K562 (cell line): ENCODE results near the gene CLEC4F. TPM values are rescaled to one million over a fixed set of nuclear protein-coding genes. Genes with fewer than 3 reads are reported as not detected.

Experiments used
- ATAC-seq: fragments of 200-7000 bp; cut with Tn5 transposase; 3 replicates; pipeline ENCODE4 v1.9.1; 2020; ENCODE audit warnings: moderate library complexity
- BruUV-seq: library from RNA; stranded (reverse); fragments of 400-500 nt; replicated peaks from 2 replicates; lab custom pipeline; 2021; lab: Mats Ljungman, UMichigan
- CTCF ChIA-PET: fragments of 300-600 bp; formaldehyde crosslinking; extraction: SDS; loops from one replicate; lab custom pipeline; 2021; ENCODE audit warnings: low intra/inter-chr PET ratio; lab: Yijun Ruan, JAX
- POLR2A ChIA-PET: fragments of 300-600, 350-650 bp; sonication (Branson Sonifier 250); formaldehyde crosslinking; extraction: SDS; loops from one replicate; lab custom pipeline; 2021; ENCODE audit warnings: antibody characterized with exemption, inconsistent platforms; lab: Yijun Ruan, JAX
- DNase-seq, 4 experiments: peaks; one replicate each; pipeline versions ENCODE4 v3.0.0 to v3.0.0-alpha.2; 2011 to 2018; ENCODE audit warnings: low spot score in 3 of 4, mixed read lengths in 3 of 4; ENCODE audit errors: extremely low read depth in 1 of 4
- FAIRE-seq: peaks from 2 replicates; lab custom pipeline; 2011; peaks lifted over from hg19 to GRCh38; lab: Jason Lieb, UNC
- H2AFZ ChIP-seq: 2 replicates; pipeline ENCODE4 v1.6.0; 2011; ENCODE audit warnings: low read depth, low read length, control low read depth, inconsistent platforms
- H3K27ac ChIP-seq: fragments of 200-600 bp; 3 replicates; pipeline ENCODE4 v1.8.0; 2011; ENCODE audit warnings: low read depth, mild to moderate bottlenecking, control low read depth, inconsistent platforms, low read length, moderate library complexity, mixed read lengths; ENCODE audit errors: extremely low read depth
- H3K27me3 ChIP-seq, 2 experiments: fragments of 300-600 bp in 1 of 2; 2 replicates in 1 of 2; 3 replicates in 1 of 2; pipeline versions ENCODE4 v1.6.0 to v1.8.0; 2011; ENCODE audit warnings: inconsistent platforms in 2 of 2, low read length in 2 of 2, mild to moderate bottlenecking in 1 of 2, mixed read lengths in 1 of 2, moderate library complexity in 1 of 2; ENCODE audit not compliant: control insufficient read depth in 2 of 2, insufficient read depth in 2 of 2
- H3K36me3 ChIP-seq: fragments of 300-600 bp; 3 replicates; pipeline ENCODE4 v1.8.0; 2011; ENCODE audit warnings: mild to moderate bottlenecking, low read length, inconsistent platforms; ENCODE audit not compliant: control insufficient read depth, insufficient read depth
- H3K4me1 ChIP-seq, 2 experiments: fragments of 200-600 bp in 1 of 2; replicated peaks in 1 of 2; 2 replicates in 1 of 2; 3 replicates in 1 of 2; pipeline versions ENCODE4 v1.5.1 to v1.8.0; 2011; ENCODE audit warnings: inconsistent platforms in 2 of 2, low read length in 2 of 2, mild to moderate bottlenecking in 1 of 2, mixed read lengths in 1 of 2, moderate library complexity in 1 of 2; ENCODE audit not compliant: control insufficient read depth in 2 of 2, insufficient read depth in 2 of 2
- H3K4me2 ChIP-seq: 2 replicates; pipeline ENCODE4 v1.6.1; 2011; ENCODE audit warnings: low read length, control low read depth, inconsistent platforms, mixed read lengths; ENCODE audit not compliant: insufficient read depth
- H3K4me3 ChIP-seq: fragments of 200-600 bp; sonication (generic), shearing (Covaris generic); 2 replicates; pipeline ENCODE4 v1.5.1; 2016; ENCODE audit warnings: control low read depth, inconsistent platforms
- H3K79me2 ChIP-seq: fragments of 200-600 bp; 3 replicates; pipeline ENCODE4 v1.8.0; 2011; ENCODE audit warnings: low read length, inconsistent platforms; ENCODE audit not compliant: control insufficient read depth, insufficient read depth
- H3K9ac ChIP-seq, 2 experiments: 2 replicates each; pipeline versions ENCODE4 v1.6.0 to v1.6.1; 2011; ENCODE audit warnings: low read depth in 2 of 2, low read length in 2 of 2, control low read depth in 1 of 2, inconsistent platforms in 1 of 2, mild to moderate bottlenecking in 1 of 2, mixed read lengths in 1 of 2; ENCODE audit not compliant: insufficient read depth in 1 of 2
- H3K9me1 ChIP-seq: one replicate; pipeline ENCODE4 v1.6.0; 2011; ENCODE audit warnings: inconsistent platforms, mild to moderate bottlenecking, low read length, moderate library complexity; ENCODE audit not compliant: control insufficient read depth, insufficient read depth
- H3K9me3 ChIP-seq: replicated peaks from 2 replicates; pipeline ENCODE4 v1.5.1; 2011; ENCODE audit warnings: low read depth, low read length, inconsistent platforms; ENCODE audit not compliant: control insufficient read depth, insufficient read depth
- H4K20me1 ChIP-seq: replicated peaks from 2 replicates; pipeline ENCODE4 v1.6.1; 2011; ENCODE audit warnings: low read length, inconsistent platforms, mixed read lengths; ENCODE audit not compliant: control insufficient read depth, insufficient read depth
- ETV1 ChIP-seq: fragments of 450-650 bp; conservative IDR thresholded peaks from 2 replicates; pipeline ENCODE4 v1.6.1; 2016; ENCODE audit warnings: missing genetic modification characterization, control low read depth, low read depth, missing compliant biosample characterization
- EWSR1 ChIP-seq: fragments of 450-650 bp; IDR thresholded peaks from 2 replicates; pipeline ENCODE4 v1.6.1; 2018; ENCODE audit warnings: borderline replicate concordance, mild to moderate bottlenecking, low read depth, moderate library complexity; ENCODE audit not compliant: partially characterized antibody
- STAT5A ChIP-seq: IDR thresholded peaks from 2 replicates; pipeline ENCODE4 v1.6.1; 2012; ENCODE audit warnings: low read length, inconsistent platforms, borderline replicate concordance
- UBTF ChIP-seq, 2 experiments: IDR thresholded peaks; 2 replicates each; pipeline ENCODE4 v1.6.1; 2012; ENCODE audit warnings: improper control_type of control experiment in 2 of 2, low read depth in 2 of 2, low read length in 2 of 2, borderline replicate concordance in 1 of 2
- ZFP36 ChIP-seq: fragments of 150-350 bp; IDR thresholded peaks from 2 replicates; pipeline ENCODE4 v1.6.1; 2018; ENCODE audit warnings: low read length, low read depth; ENCODE audit not compliant: partially characterized antibody
- WGBS: fragments of 100-300 bp; shearing (Covaris generic); methylation state at CpG from one replicate; pipeline ENCODE4 v1.1.6; 2016; ENCODE audit warnings: low coverage, mixed read lengths; ENCODE audit not compliant: insufficient coverage; ENCODE audit errors: missing lambda C conversion rate; 5-methylcytosine and 5-hydroxymethylcytosine counted together
- in situ Hi-C: fragments of 300-500 bp; cut with MboI; formaldehyde crosslinking; loops from 4 replicates; pipeline ENCODE4 v1.15.0; 2018; ENCODE audit warnings: inconsistent platforms, mixed read lengths
- intact Hi-C: fragments of 100-400 bp; cut with micrococcal nuclease; formaldehyde crosslinking; loops from 2 replicates; pipeline ENCODE4 v1.14.2; 2022
- polyA plus RNA-seq, 8 experiments: library from polyadenylated mRNA; depleted of rRNA in 4 of 8; stranded (reverse) in 5 of 8; unstranded in 3 of 8; fragments of >200 nt; fragmentation: Nextera tagmentation in 2 of 8; fragmentation: Illumina TruSeq in 1 of 8; extraction: Ambion mirVana in 2 of 8; extraction: Trizol in 1 of 8; gene quantifications; 2 replicates each; pipeline versions ENCODE4 v1.2.1 to v1.2.3, GENCODE V29; 2011 to 2014; ENCODE audit warnings: inconsistent platforms in 1 of 8, missing spikeins in 1 of 8
- total RNA-seq, 7 experiments: library from RNA; depleted of rRNA in 6 of 7; stranded (reverse); fragments of >200 nt in 6 of 7; fragmentation: Illumina TruSeq in 2 of 7; extraction: Trizol in 2 of 7; gene quantifications; 2 replicates each; pipeline versions ENCODE4 v1.2.1 to v1.2.3, GENCODE V29; 2011 to 2021; ENCODE audit warnings: low replicate concordance in 1 of 7
- TF ChIP-seq, protein P1 (sequence below), 2 experiments: fragments of 450-650 bp; conservative IDR thresholded peaks; 2 replicates each; pipeline ENCODE4 v1.6.1; 2017; ENCODE audit warnings: mild to moderate bottlenecking in 2 of 2, moderate library complexity in 2 of 2
- TF ChIP-seq, protein P2 (sequence below): fragments of 450-650 bp; IDR thresholded peaks from 2 replicates; pipeline ENCODE4 v1.6.1; 2016; ENCODE audit warnings: low read depth, mild to moderate bottlenecking, moderate library complexity

The CLEC4F gene
- total and polyA plus RNA-seq, 9 of the 15 experiments (the other 6 are each of a cell fraction or from before 2014, with no cell fraction given): not detected

DNA sequence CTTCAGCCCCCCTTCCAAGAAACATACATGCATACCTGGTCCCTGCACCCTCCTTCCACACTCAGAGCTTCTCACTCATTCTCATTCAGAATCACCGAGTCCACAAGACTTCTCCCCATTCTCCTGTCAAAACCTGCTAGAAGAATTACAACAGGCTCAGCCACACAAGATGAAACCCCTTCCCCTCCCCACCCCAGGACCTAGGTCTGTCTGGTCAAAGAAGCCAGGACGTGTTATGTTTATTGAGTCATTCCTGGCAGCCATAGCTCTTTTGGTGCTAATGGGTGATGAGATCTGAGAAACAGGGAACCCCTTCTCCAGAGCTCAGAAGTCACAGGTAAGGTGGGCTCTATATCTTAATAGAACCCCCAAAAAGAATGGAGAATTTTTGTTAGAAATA, 50.9 kb downstream of the CLEC4F start:
- H3K4me2 ChIP-seq: no peak overlapping the region
- ATAC-seq: no peak
- H3K9ac ChIP-seq: no peak overlapping the region; a peak in 1 of 4 replicates
- CTCF ChIA-PET: no interaction called here
- no peak for DNase-seq
- in situ Hi-C loops (no loop called here), intact Hi-C loops (loop anchor here (5.0 kb wide), 2 partner anchors 62 to 467 kb away; partner anchors contain the start of gene FAM136A)
- H3K36me3 ChIP-seq: no peaks in the 10 kb centered on the region
- 65% methylated on average over 2 of the region's 2 CpGs for WGBS
- no peaks in the 10 kb centered on the region; a peak in 1 of 5 replicates for H3K27me3 ChIP-seq
- H3K27ac ChIP-seq: no peak overlapping the region
- H3K9me3 ChIP-seq: no peaks in the 10 kb centered on the region
- no TSS peak for BruUV-seq
- H3K4me1 ChIP-seq: peaks cover 2 to 12% of the 10 kb centered on the region in 2 experiments; a peak in 4 of 5 replicates
- H2AFZ ChIP-seq: no peak overlapping the region
- no peak for TF ChIP-seq STAT5A
- TF ChIP-seq ETV1 (tag): no peak
- TF ChIP-seq ZFP36: no peak
- no peak for TF ChIP-seq EWSR1
- TF ChIP-seq, protein P1, sequence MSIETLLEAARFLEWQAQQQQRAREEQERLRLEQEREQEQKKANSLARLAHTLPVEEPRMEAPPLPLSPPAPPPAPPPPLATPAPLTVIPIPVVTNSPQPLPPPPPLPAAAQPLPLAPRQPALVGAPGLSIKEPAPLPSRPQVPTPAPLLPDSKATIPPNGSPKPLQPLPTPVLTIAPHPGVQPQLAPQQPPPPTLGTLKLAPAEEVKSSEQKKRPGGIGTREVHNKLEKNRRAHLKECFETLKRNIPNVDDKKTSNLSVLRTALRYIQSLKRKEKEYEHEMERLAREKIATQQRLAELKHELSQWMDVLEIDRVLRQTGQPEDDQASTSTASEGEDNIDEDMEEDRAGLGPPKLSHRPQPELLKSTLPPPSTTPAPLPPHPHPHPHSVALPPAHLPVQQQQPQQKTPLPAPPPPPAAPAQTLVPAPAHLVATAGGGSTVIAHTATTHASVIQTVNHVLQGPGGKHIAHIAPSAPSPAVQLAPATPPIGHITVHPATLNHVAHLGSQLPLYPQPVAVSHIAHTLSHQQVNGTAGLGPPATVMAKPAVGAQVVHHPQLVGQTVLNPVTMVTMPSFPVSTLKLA (conservative IDR thresholded peaks at IDR 0.05): no peak
- TF ChIP-seq, protein P2, sequence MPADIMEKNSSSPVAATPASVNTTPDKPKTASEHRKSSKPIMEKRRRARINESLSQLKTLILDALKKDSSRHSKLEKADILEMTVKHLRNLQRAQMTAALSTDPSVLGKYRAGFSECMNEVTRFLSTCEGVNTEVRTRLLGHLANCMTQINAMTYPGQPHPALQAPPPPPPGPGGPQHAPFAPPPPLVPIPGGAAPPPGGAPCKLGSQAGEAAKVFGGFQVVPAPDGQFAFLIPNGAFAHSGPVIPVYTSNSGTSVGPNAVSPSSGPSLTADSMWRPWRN: no peak
- TF ChIP-seq UBTF (IDR thresholded peaks at IDR 0.05; ENCODE audit: borderline replicate concordance in 1 of 2, low read depth in 2 of 2, low read length in 2 of 2): no peak
- H3K79me2 ChIP-seq: peaks cover 11% of the 10 kb centered on the region
- no peaks in the 10 kb centered on the region for H3K9me1 ChIP-seq
- H4K20me1 ChIP-seq: no peaks in the 10 kb centered on the region
- FAIRE-seq: no peak
- H3K4me3 ChIP-seq: no peak overlapping the region
- POLR2A ChIA-PET: interaction anchor here (0.5 to 2.3 kb wide), 4 partner anchors 9 to 419 kb away, joined by 3 to 6 read pairs (median 4); no protein-coding TSS in a partner anchor
